CD4-positive, alpha-beta T cell treated with Interleukin-4 for 4 hours (primary cell): ENCODE measurements around the gene PRUNE2.

ENCODE experiments used
- DNase-seq: peaks from one replicate; pipeline ENCODE4 v3.0.0-alpha.2; 2020

Gene PRUNE2

DNA sequence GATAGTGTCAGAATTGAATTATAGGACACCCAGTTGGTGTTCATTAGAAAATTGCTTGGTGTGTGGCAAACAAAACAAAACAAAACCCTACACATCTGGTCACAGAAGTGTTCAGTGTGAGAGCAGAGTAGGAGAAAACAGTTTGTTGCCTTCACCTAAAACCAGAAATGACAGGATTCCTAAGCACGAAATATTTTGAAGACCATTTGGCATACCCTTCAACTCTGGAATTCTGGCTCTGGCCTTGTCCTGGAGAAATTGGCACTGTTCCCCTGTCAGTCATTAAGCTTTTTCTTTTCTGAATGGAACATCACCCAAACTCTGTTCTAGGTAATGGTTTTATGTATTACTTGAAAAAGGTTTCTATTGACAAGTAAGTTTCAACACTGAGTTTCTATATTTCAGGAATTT, 251.9 kb downstream of the PRUNE2 start:
- DNase-seq: no peak

DNA sequence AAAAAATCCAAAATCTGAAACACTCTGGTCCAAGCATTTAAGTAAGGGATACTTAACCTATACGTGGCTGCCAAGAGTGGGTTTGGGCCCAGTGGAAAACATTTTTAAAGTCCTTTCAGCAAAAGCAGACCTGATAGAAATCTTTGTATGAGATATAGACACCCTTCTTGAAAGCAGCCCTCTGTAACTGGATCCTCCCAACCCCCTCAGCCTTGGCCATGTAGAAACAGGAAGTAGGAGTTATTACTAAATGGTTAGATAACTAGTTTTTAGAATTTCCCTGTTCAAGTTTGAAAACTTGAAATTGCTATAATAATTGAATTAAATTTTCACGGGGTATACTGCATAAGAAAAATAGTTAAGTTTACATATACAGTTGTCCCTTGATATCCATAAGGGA, 253.0 kb downstream of the PRUNE2 start:
- DNase-seq: no peak

DNA sequence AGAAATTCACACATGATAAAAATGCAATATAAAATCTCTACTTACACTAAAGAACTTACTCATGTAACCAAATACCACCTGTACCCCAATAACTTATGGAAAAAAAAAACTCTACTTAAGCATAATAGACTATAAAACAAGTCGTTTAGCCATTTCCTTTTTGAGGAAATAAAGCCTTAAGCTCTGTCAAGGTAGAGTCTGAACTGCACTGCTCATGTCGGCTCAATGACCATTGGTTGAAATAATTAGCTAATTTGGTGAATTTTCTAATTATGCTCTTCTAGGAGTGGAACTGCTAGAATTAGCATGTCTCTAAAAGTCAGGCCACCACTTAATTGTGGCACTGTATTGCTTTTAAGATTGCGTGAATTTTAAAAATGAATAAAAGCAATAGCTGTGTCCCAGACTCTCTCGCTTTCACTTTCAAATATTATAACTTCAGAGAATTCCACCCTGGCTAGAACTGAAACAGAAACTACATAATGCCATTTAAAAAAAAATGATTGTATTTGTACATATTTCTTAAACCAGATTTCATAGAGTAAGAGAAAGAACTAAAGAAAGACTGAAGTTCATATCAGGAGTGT, 254.7 kb downstream of the PRUNE2 start:
- no peak for DNase-seq

DNA sequence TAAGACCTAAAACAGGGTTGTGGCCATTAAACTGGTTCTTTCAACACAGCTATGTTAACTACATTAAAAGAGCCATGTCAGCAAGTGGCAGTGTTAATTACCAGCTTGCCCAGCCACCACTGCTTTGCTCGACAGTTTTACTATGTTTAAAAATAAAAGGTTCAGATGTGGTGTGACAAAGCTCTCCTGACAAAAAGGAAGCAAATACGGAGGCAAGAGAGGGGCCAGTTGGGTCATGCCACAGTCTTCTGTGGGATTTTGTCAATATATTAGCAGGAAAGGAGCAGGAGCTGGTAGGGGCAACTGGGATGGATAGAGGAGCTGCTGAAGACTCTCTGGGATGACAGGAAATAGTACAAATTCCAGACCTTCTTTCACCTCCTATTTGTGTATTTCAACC, 255.2 kb downstream of the PRUNE2 start:
- no peak for DNase-seq

DNA sequence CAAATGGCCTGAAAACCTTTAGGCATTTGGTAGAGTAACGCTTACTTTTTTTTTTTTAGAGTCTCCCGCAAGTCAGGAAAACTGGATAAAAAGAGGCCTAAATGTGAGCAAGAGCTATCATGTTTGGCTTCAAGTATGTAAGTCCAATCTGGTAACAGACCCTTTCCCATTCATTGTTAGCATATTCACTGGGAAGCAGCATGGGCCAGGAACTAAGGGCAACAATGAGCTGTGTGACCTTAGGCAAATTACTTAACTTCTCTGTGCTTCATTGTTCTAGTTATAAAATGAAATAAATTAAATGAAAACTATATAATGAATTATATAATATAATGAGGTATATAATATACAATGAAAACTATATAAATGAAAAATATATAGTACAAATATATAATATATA, 256.0 kb downstream of the PRUNE2 start:
- no peak for DNase-seq

DNA sequence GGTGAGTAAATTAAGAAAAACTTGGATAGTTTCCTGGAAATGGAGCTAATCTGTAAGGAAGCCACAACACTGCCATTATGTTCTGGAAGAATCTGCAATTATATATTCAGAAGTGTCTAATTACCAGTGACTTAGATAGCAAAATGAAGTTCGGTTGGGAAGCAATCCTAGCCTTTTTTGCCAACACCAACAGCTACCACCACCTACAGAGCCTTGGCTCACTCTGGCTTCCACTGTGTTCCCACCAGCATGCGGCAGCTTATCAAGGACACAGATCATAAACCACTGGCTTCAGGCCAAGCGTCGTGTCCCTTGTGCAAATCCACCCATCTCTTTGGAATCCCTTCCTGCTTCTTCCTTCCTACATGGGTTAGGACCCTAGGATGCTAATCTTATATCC, 259.7 kb downstream of the PRUNE2 start:
- no peak for DNase-seq

DNA sequence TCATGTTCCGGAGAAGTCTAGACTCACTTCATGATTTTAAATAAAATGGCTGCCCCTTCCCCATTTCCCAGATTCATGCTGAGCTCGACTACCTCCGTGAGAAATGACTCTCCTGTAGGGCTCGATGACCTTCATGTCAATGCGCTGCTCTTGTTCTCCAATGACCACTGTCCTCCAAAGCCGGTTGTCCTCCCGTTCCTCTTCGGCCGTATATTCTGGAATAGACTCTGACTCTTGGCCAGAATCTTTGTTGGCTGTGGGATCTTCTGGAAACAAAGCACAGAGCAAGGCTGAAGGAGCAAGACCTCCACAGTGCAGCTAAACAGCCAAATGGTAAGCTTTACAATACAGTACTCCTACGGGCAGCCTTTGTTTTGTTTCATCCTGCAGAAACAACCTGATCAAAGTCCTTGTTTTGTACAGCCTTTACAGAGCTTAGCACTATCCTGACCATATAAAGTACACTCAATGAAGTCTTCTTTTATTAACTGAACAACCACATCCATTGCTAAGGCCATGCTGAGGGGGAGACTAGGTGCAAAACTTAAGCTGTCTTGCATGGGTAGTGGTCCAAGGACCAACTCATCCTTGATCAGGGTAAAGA, 261.2 kb downstream of the PRUNE2 start:
- no peak for DNase-seq

DNA sequence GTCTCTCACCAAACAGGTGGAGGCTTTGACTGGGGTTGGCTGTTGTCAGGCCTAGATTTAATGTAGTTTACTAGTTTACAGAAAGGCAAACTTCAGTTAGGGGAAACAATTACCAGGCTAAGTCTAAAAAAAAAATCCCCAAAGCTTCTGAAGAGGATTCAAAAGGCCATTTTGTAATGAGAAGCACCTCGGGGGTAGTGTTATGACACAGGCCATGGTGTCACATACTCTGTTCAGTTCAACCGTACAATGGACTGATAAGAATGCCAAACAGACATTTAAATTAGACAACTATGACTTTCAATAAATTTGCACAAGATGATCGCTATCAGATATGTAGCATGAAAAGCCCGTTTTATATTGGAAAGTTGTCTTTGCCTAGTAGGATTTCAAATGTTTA, 261.7 kb downstream of the PRUNE2 start:
- no peak for DNase-seq

DNA sequence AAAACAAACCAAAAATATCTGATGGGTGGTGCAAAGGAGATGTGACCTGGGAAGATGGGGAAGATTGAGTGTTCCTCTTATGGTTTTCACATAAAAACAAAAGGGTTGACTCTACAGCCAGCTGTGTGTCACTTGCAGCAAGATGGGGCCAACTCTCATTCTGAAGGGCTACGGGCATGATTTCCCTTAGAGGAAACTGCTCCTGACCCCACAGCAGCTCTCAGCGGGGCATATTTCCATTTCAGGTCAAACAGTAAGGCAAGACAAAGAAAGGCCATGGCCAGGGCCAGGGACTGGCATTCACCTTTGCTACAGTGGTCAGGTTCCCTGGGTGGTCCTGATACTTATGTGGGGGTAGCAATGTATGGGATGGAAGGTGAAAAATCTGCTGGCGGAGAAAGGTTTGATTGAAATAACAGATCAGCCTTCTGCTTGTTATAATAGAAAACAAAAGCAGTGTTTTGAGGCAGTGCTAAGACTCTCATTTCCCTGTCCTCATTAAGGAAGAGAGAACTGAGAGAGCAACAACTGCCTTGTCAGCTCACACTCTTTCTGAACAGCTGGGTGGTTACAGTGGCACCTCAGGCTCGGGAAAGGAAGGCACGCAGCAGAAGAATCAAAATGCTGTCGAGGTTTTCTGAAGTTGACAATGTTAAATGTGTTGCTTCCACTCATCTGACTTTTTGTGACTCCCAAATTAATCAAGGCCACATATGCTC, 262.4 kb downstream of the PRUNE2 start:
- DNase-seq: no peak

DNA sequence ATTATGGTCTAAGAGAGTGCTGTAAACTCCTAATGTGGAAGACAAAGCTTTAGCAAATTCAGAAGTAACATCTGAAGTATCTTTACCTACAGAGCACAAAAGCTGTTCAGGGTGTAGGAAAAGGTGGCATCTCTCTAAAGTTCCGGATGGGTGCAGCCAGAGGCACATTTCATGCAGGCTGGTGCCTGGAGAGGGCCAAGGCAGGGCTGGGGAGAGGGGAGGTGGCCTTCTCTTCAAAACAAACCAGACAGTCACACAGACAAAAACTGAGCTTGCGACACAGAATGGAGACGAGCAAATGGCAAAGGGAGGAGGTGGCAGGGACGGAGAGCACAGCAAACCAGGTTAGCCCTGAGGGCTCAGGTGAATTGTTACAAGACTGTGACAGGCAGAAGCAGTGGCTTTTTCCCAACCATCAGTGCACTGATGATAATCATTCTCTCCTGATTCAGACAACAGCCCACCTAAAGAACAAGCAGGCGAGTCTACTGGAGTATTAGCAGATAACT, 263.2 kb downstream of the PRUNE2 start:
- DNase-seq: no peak

DNA sequence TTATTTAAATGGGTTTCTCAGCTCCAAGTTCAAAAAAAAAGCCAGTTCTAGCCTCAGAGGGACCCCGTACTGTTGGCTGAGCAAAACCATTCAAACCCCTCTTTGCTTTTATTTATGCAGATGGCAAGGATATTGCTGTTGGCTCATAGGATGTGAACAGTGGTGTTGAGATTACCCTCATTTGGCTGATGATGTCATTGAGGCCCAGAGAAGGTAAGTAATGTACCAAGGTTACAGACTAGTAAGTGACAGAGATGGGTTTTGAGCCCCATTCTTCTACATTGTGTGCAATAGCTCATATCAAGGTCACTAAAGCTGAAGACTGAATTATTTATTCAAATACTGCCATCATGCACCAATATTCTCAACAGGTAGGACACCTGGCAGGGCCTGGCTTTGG, 263.8 kb downstream of the PRUNE2 start:
- DNase-seq: no peak

DNA sequence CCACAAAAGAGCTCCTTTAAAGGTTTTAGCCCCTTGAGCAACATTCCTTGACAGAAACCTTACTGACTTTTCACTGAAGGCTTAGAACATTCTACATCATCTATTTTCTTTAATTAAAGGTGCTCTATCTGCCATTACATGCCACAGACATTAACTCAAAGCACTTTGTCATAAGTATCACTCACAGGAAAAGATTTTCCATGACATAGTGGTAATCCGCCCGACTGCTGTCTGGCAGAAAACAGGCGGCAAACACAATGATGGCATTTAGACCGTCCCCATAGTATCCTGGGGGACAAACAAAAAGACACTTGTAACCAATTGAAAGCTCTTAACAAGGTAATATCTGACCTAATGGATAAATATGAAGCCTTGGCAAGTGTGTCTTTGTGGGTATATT, 267.9 kb downstream of the PRUNE2 start:
- no peak for DNase-seq

DNA sequence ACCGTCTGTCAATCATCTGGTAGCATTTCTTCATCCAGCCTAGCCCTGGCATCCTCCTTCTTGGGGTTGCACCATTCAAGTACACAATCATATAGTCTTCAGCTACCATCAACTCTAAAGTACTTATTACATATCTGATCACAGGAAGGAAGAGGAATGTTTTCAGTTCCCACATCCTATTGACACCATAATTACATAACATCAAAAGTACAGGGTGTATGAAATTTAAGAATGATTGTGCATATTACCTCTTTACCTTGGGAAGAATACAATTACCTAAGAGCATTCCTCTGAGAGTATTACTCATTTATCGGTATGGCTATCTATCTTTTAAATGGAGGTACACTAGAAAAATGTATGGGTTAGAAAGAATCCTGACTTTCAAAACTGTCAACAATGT, 268.5 kb downstream of the PRUNE2 start:
- no peak for DNase-seq

DNA sequence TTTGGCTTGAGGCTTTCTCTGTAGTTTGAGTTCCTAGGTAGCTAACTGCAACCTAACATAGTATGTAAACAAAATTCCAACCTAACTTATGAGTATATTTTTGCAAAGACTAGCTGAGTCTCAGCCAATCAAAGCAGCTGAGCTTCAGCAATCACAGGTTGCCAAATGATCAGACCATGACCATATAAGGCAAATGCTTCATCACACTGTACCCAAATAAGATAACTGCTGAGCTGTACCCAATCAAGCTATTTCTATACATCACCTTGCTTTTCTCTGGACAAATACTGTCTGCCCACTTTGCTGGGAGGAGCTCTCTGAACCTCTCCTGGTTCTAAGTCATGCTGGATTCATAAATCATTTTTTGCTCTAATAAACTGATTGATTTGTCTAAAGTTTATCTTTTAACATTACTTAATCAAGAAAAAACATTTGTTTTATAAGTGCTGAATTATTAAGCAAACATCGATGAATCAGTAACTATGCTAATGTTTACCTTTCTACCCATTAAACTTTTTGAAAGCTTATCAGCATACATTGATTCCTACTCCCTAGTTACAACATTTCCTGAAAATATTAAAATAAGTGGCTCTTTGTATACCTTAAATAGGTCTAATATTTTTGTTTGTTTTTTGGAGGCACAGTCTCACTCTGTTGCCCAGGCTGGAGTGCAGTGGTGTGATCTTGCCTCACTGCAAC, 271.4 kb downstream of the PRUNE2 start:
- DNase-seq: no peak

DNA sequence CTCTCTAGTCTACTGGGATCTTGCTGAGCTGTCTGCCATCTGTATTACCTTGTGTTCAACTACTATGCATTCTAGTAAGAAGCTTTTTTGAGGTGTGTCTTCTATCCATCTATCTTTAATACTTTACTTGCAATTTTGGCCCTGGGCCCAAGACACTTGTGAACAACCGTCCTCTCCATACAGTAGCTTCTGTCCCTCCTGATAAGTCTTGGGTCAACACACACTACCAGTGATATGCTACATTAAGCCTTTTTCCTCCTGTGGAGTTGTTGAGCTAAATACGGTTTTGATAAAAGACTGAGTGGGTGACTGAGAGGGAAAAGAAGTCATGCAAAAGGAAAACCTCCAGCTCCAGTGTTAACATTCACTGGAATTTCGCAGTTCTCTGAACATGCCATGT, 275.0 kb downstream of the PRUNE2 start:
- DNase-seq: no peak

DNA sequence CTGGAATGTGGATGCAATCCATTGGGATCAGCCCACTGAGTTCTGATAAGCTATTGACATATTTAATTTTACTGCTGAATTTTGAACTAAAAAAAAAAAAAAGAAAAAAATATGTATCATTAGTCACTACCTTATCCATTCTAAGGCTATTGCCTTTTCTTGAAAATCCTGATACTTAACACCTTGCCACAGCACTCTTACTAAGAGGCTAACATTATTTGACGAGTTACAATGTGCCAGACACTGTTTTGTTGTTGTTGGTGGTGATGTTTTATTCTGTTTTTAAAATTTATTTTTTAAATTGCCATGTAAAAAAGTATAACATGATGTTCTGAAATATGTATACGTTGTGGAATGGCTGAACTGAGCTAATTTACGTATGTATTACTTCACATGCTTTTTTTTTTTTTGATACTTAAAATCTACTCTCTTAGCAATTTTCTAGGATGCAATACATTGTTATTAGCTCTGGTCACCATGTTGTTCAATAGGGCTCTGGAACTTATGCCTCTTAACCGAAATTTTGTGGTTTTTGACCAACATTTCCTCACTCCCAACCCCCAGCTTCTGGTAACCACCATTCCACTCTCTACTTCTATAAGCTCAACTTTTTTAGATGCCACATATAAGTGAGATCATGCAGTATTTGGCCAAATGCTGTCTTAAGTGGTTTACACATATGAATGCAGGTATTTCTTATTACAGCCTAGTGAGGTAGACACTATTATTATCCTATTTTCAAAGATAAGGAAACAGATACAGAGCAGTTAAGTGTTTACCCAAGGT, 276.5 kb downstream of the PRUNE2 start:
- DNase-seq: no peak

DNA sequence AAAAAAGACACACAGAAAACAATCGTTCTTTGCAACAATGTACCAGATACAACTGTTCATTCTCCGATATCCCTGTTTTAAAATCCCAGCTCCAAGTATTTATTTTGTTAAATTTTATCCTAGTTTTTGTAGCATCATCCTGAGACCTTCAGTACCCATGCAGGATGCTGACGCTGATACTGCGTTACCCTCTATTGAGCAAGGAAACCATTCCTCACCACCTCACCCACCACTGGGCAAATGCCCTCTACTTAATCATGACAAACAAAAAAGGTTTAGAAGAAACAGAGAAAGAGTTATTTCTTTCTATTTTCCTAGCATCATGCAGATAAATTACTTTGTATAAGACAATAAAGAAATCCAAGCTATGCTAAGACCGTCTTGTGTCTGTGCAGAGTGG, 277.8 kb downstream of the PRUNE2 start:
- DNase-seq: no peak

DNA sequence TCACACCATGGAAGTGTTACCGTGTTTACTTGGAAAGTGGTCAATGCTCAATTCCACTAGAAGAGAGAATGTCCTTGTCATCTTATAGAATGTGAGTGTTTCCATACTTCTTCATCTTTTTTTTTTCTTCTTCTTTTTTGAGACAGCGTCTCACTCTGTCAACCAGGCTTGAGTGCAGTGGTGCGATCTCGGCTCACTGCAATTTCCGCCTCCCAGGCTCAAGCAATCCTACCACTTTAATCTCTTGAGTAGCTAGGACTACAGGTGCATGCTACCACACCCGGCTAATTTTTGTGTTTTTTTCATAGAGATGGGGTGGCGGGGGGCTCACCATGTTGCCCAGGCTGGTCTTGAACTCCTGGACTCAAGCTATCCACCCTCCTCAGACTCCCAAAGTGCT, 278.9 kb downstream of the PRUNE2 start:
- no peak for DNase-seq

DNA sequence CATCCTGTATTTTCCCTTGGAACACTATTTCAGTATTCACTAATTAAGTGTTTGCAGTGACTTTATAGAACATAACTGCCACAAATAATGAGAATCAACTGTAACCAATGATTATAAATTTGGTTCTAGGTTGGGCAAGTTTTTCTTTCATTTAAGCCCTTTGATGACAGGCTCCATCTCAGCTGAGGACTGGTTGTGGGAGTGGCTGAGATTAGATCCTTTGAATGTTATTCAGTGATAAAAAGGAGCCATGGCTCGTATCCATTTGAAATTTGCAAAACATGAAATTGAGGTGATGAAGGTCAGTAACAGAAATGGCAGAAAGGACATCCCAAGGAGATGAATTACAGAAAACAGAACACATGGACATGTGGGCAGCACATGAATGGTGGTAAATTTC, 279.8 kb downstream of the PRUNE2 start:
- DNase-seq: no peak

DNA sequence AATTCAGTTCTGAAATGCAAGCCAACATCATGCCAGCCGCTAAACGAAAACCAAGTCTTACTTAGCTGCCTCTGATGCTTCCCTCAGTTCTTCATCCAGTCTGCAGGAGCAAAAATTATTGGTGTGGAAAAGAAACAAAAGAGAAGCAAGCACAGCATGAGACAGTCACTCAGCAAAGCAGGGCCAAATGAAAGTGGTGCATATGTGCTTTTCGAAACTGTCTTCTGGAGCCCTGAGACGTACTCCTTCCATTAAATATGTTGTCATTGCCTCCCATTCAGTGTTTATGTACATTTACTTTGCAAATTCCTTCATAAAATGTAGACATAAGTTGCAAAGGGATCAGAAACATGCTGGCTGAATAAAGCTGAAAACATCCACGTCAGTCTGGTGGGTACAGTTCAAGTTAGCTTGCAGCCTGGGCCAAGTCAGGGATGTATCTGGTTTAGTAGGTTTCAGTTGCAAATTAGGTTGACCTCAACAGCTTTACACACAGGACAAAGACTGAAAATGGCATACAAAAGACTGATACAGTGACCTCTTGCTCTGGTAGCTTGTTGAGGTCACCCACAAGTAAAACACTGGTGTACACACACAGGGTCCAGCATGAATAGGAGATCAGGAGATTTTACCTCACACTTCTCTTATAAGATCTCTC, 281.4 kb downstream of the PRUNE2 start:
- DNase-seq: no peak

DNA sequence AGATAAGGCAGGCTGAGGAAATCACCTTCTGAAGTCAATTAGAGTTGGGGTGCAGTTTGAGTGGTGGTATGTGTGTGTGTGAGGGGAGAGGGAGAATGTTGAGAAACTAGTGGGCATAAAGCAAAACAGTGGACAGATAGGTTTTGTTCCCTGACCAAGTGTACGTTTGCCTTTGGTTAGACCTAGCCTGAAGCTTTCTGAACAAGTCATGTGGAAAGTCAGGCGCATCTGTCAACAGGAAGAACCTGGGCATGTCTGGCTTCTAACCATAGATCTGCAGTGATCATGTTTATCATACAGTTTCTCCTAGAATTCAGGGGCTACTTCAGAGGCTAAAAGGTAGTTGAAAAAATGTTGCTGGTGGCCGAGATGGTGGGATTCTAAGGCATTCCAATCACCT, 284.9 kb downstream of the PRUNE2 start:
- DNase-seq: no peak

DNA sequence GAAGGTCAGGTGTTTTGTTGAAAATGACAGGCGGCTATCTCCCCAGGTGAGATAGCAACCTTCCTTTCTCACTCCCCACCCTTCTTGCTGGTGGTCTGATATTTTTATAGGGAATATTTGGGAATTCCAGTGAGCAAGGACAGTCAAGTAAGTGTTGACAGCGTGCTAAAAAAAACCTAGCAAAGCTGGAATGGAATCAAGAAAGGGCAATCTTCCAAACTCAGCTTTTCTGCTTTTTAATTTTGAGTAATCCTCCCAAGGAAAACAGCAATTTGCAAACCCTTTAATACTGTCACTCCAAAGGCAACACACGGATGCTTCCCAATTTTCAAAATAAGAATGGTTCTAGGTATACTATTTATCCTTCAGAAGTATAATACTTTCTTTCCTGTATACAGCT, 285.3 kb downstream of the PRUNE2 start:
- no peak for DNase-seq

DNA sequence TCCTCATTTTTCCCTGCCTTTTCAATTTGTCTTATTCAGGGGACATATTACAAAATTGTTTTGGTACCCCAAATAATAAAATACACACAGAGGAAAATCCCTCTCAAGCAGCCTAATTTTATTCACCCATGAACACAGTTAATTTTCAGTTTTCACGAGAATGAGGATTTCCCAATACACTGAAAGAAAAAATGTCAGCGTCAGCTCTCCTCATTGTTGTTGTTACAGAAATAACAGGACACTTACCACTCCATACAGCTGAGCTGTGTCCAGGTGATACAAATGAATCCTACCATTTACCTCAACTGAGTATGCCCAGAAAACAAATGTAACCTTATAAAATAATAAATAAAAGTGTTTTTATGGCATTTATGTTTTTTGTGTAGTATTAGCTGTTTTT, 286.3 kb downstream of the PRUNE2 start:
- DNase-seq: no peak
